Liver (tissue), 9 donors: ENCODE measurements around the gene PGAP3. TPM values are rescaled to one million over a fixed set of nuclear protein-coding genes. Genes with fewer than 3 reads are reported as not detected.

Experiments
- DNase-seq: peaks from one replicate; pipeline ENCODE4 v3.0.0-alpha.2; 2017; ENCODE audit warnings: low spot score
- H3K27ac ChIP-seq, 2 donors: one replicate each; pipeline ENCODE4 v1.7.0; 2013; ENCODE audit warnings: inconsistent platforms in 2 of 2, low read length in 2 of 2, control low read depth in 1 of 2, low read depth in 1 of 2, mild to moderate bottlenecking in 1 of 2
- H3K27me3 ChIP-seq, 4 donors: one replicate each; pipeline versions ENCODE4 v1.6.1 to v1.7.0; 2013; ENCODE audit warnings: low read length in 3 of 4, inconsistent platforms in 1 of 4, mild to moderate bottlenecking in 1 of 4, moderate library complexity in 1 of 4; ENCODE audit not compliant: control insufficient read depth in 4 of 4, insufficient read depth in 4 of 4
- H3K36me3 ChIP-seq, 4 donors: one replicate each; pipeline versions ENCODE4 v1.6.1 to v1.7.0; 2013; ENCODE audit warnings: low read length in 3 of 4, mild to moderate bottlenecking in 3 of 4, low read depth in 1 of 4, moderate library complexity in 1 of 4; ENCODE audit not compliant: control insufficient read depth in 4 of 4, insufficient read depth in 3 of 4
- H3K4me1 ChIP-seq, 4 donors: one replicate each; pipeline versions ENCODE4 v1.6.1 to v1.7.0; 2013; ENCODE audit warnings: low read length in 3 of 4, mild to moderate bottlenecking in 3 of 4, moderate library complexity in 1 of 4; ENCODE audit not compliant: control insufficient read depth in 4 of 4, insufficient read depth in 4 of 4
- H3K4me3 ChIP-seq, 3 donors: one replicate each; pipeline versions ENCODE4 v1.6.1 to v1.7.0; 2013; ENCODE audit warnings: low read length in 3 of 3, control low read depth in 1 of 3, low read depth in 1 of 3, mild to moderate bottlenecking in 1 of 3
- H3K9ac ChIP-seq, 2 donors: one replicate each; pipeline ENCODE4 v1.7.0; 2013; ENCODE audit warnings: low read length in 2 of 2, mild to moderate bottlenecking in 2 of 2, moderate library complexity in 2 of 2, control low read depth in 1 of 2, low read depth in 1 of 2
- H3K9me3 ChIP-seq, 4 donors: one replicate each; pipeline versions ENCODE4 v1.6.1 to v1.7.0; 2013; ENCODE audit warnings: low read length in 3 of 4; ENCODE audit not compliant: control insufficient read depth in 4 of 4
- ATF3 ChIP-seq: IDR thresholded peaks from 2 replicates; pipeline ENCODE4 v1.6.1; 2016; ENCODE audit warnings: antibody characterized with exemption
- EGR1 ChIP-seq, 2 donors: IDR thresholded peaks; 2 replicates each; pipeline ENCODE4 v1.6.1; 2016 to 2018; ENCODE audit warnings: antibody characterized with exemption in 2 of 2, low read depth in 2 of 2
- FOXA1 ChIP-seq: IDR thresholded peaks from 2 replicates; pipeline ENCODE4 v1.6.1; 2016; ENCODE audit warnings: antibody characterized with exemption
- FOXA2 ChIP-seq: IDR thresholded peaks from 2 replicates; pipeline ENCODE4 v1.6.1; 2016; ENCODE audit warnings: antibody characterized with exemption
- GABPA ChIP-seq, 2 donors: IDR thresholded peaks in 1 of 2; conservative IDR thresholded peaks in 1 of 2; 2 replicates each; pipeline ENCODE4 v1.6.1; 2016; ENCODE audit warnings: antibody characterized with exemption in 2 of 2, mild to moderate bottlenecking in 1 of 2, moderate library complexity in 1 of 2
- HNF4A ChIP-seq, 2 donors: conservative IDR thresholded peaks; 2 replicates each; pipeline ENCODE4 v1.6.1; 2016; ENCODE audit warnings: antibody characterized with exemption in 2 of 2, mild to moderate bottlenecking in 2 of 2
- HNF4G ChIP-seq: IDR thresholded peaks from 2 replicates; pipeline ENCODE4 v1.6.1; 2016; ENCODE audit warnings: antibody characterized with exemption
- JUND ChIP-seq, 2 donors: IDR thresholded peaks; 2 replicates each; pipeline ENCODE4 v1.6.1; 2016; ENCODE audit warnings: antibody characterized with exemption in 2 of 2
- MAX ChIP-seq: IDR thresholded peaks from 2 replicates; pipeline ENCODE4 v1.6.1; 2016; ENCODE audit warnings: antibody characterized with exemption
- NR2F2 ChIP-seq: IDR thresholded peaks from 2 replicates; pipeline ENCODE4 v1.6.1; 2016; ENCODE audit warnings: antibody characterized with exemption
- RAD21 ChIP-seq, 2 donors: IDR thresholded peaks; 2 replicates each; pipeline ENCODE4 v1.6.1; 2016; ENCODE audit warnings: antibody characterized with exemption in 2 of 2, mild to moderate bottlenecking in 2 of 2
- RXRA ChIP-seq, 2 donors: IDR thresholded peaks; 2 replicates each; pipeline ENCODE4 v1.6.1; 2017 to 2018; ENCODE audit warnings: antibody characterized with exemption in 2 of 2, mild to moderate bottlenecking in 1 of 2
- SP1 ChIP-seq: IDR thresholded peaks from 2 replicates; pipeline ENCODE4 v1.6.1; 2018; ENCODE audit warnings: antibody characterized with exemption, mild to moderate bottlenecking
- TAF1 ChIP-seq: conservative IDR thresholded peaks from 2 replicates; pipeline ENCODE4 v1.6.1; 2016; ENCODE audit warnings: antibody characterized with exemption, mild to moderate bottlenecking
- YY1 ChIP-seq: IDR thresholded peaks from 2 replicates; pipeline ENCODE4 v1.6.1; 2016; ENCODE audit warnings: antibody characterized with exemption, mild to moderate bottlenecking
- WGBS: extraction: QIAGEN DNeasy Blood & Tissue Kit; methylation state at CpG from one replicate; pipeline ENCODE4 v1.1.7; 2013; 5-methylcytosine and 5-hydroxymethylcytosine counted together
- polyA plus RNA-seq, 2 donors: library from polyadenylated mRNA; stranded (reverse) in 1 of 2; unstranded in 1 of 2; fragments of 200-250 nt in 1 of 2; fragments of >200 nt in 1 of 2; fragmentation: Nextera tagmentation in 1 of 2; extraction: Ambion mirVana in 1 of 2; gene quantifications; one replicate each; pipeline versions ENCODE4 v1.2.1 to v1.2.3, GENCODE V29; 2013 to 2015
- total RNA-seq, 2 donors: library from RNA; depleted of rRNA; stranded (reverse); fragments of >200 nt; gene quantifications; one replicate each; pipeline ENCODE4 v1.2.3, GENCODE V29; 2014
- TF ChIP-seq, protein P1 (sequence below): IDR thresholded peaks from 2 replicates; pipeline ENCODE4 v1.6.1; 2016; ENCODE audit warnings: antibody characterized with exemption, mild to moderate bottlenecking
- TF ChIP-seq, protein P2 (sequence below): fragments of 150-350 bp; IDR thresholded peaks from 2 replicates; pipeline ENCODE4 v1.5.1; 2017; ENCODE audit warnings: improper control_type of control experiment, low read depth, low read length; ENCODE audit not compliant: missing input control
- TF ChIP-seq, protein P3 (sequence below): IDR thresholded peaks from 2 replicates; pipeline ENCODE4 v1.6.1; 2016; ENCODE audit warnings: antibody characterized with exemption
- donor health status: healthy.
- donor health status: healthy.
- donor health status: healthy.
- donor health status: healthy.
- donor health status: healthy.

PGAP3 gene
- total and polyA plus RNA-seq, 4 donors: 7.9 to 19.5 (median 14.0) TPM

DNA sequence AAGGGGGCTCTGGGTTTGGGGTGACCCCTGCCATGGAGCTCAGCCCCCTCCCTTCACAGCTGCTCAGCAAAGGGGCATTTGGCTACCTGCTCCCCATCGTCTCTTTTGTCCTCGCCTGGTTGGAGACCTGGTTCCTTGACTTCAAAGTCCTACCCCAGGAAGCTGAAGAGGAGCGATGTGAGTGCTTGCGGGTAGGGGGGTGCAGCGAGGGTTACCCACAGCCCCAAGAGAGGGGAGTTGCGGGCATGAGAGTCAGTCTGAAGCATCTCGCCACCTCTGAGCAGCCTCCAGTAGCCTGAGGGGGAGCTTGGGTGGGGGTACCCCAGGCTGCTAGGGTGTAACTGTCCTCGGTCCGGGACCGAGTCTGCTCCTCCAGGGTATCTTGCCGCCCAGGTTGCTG is 29.5 kb downstream of the PGAP3 start:
- Histone ChIP-seq H3K4me1 (peaks cover 9 to 34% (median 28%) of the 10 kb centered on the region in 4 donors), H3K27me3 (no peaks in the 10 kb centered on the region), H3K4me3 (no peak overlapping the region), H3K36me3 (peaks cover 0 to 16% (median 4%) of the 10 kb centered on the region in 4 donors), H3K9ac (no peak overlapping the region), H3K27ac (no peak overlapping the region), H3K9me3 (no peaks in the 10 kb centered on the region)
- TF ChIP-seq RAD21 (IDR thresholded peaks at IDR 0.05) (no peak), JUND (IDR thresholded peaks at IDR 0.05) (no peak), EGR1 (IDR thresholded peaks at IDR 0.05; ENCODE audit: low read depth in 2 of 2) (no peak), RXRA (IDR thresholded peaks at IDR 0.05) (no peak), MAX (no peak), TAF1 (no peak), ATF3 (no peak), HNF4G (no peak), FOXA2 (no peak), GABPA (IDR thresholded peaks at IDR 0.05 in 1 of 2, conservative IDR thresholded peaks at IDR 0.05 in 1 of 2) (no peak), YY1 (no peak), SP1 (no peak), NR2F2 (no peak), FOXA1 (no peak), HNF4A (conservative IDR thresholded peaks at IDR 0.05) (no peak)
- TF ChIP-seq, protein P1, sequence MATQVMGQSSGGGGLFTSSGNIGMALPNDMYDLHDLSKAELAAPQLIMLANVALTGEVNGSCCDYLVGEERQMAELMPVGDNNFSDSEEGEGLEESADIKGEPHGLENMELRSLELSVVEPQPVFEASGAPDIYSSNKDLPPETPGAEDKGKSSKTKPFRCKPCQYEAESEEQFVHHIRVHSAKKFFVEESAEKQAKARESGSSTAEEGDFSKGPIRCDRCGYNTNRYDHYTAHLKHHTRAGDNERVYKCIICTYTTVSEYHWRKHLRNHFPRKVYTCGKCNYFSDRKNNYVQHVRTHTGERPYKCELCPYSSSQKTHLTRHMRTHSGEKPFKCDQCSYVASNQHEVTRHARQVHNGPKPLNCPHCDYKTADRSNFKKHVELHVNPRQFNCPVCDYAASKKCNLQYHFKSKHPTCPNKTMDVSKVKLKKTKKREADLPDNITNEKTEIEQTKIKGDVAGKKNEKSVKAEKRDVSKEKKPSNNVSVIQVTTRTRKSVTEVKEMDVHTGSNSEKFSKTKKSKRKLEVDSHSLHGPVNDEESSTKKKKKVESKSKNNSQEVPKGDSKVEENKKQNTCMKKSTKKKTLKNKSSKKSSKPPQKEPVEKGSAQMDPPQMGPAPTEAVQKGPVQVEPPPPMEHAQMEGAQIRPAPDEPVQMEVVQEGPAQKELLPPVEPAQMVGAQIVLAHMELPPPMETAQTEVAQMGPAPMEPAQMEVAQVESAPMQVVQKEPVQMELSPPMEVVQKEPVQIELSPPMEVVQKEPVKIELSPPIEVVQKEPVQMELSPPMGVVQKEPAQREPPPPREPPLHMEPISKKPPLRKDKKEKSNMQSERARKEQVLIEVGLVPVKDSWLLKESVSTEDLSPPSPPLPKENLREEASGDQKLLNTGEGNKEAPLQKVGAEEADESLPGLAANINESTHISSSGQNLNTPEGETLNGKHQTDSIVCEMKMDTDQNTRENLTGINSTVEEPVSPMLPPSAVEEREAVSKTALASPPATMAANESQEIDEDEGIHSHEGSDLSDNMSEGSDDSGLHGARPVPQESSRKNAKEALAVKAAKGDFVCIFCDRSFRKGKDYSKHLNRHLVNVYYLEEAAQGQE: no peak
- TF ChIP-seq, protein P2, sequence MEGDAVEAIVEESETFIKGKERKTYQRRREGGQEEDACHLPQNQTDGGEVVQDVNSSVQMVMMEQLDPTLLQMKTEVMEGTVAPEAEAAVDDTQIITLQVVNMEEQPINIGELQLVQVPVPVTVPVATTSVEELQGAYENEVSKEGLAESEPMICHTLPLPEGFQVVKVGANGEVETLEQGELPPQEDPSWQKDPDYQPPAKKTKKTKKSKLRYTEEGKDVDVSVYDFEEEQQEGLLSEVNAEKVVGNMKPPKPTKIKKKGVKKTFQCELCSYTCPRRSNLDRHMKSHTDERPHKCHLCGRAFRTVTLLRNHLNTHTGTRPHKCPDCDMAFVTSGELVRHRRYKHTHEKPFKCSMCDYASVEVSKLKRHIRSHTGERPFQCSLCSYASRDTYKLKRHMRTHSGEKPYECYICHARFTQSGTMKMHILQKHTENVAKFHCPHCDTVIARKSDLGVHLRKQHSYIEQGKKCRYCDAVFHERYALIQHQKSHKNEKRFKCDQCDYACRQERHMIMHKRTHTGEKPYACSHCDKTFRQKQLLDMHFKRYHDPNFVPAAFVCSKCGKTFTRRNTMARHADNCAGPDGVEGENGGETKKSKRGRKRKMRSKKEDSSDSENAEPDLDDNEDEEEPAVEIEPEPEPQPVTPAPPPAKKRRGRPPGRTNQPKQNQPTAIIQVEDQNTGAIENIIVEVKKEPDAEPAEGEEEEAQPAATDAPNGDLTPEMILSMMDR: no peak
- TF ChIP-seq, protein P3, sequence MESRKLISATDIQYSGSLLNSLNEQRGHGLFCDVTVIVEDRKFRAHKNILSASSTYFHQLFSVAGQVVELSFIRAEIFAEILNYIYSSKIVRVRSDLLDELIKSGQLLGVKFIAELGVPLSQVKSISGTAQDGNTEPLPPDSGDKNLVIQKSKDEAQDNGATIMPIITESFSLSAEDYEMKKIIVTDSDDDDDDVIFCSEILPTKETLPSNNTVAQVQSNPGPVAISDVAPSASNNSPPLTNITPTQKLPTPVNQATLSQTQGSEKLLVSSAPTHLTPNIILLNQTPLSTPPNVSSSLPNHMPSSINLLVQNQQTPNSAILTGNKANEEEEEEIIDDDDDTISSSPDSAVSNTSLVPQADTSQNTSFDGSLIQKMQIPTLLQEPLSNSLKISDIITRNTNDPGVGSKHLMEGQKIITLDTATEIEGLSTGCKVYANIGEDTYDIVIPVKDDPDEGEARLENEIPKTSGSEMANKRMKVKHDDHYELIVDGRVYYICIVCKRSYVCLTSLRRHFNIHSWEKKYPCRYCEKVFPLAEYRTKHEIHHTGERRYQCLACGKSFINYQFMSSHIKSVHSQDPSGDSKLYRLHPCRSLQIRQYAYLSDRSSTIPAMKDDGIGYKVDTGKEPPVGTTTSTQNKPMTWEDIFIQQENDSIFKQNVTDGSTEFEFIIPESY: no peak
- no peak for DNase-seq
- WGBS: 97% methylated on average over 11 of the region's 11 CpGs
